SK-N-SH (cell line): ENCODE data around the gene ROMO1. TPM values are rescaled to one million over a fixed set of nuclear protein-coding genes. Genes with fewer than 3 reads are reported as not detected.

Experiments
- CTCF ChIA-PET: fragments of 300-600, 350-600 bp; formaldehyde crosslinking; extraction: SDS; loops from one replicate; lab custom pipeline; 2021; lab: Yijun Ruan, JAX
- POLR2A ChIA-PET: fragments of 350-600 bp; sonication (Branson Sonifier 250); formaldehyde crosslinking; extraction: SDS; loops from one replicate; lab custom pipeline; 2020; ENCODE audit warnings: antibody characterized with exemption, inconsistent platforms; lab: Yijun Ruan, JAX
- DNase-seq: peaks from one replicate; pipeline ENCODE4 v3.0.0; 2012
- H2AFZ ChIP-seq: fragments of 200-600 bp; sonication (generic); 2 replicates; pipeline ENCODE4 v1.8.1; 2016; ENCODE audit warnings: antibody characterized with exemption, mild to moderate bottlenecking, low read depth
- H3F3A ChIP-seq: fragments of 200-600 bp; sonication (generic); replicated peaks from 2 replicates; pipeline ENCODE3; 2016; ENCODE audit warnings: antibody characterized with exemption, mild to moderate bottlenecking; ENCODE audit not compliant: insufficient read depth
- H3K27ac ChIP-seq, 2 experiments: fragments of 200-500 bp in 1 of 2; fragments of 200-600 bp in 1 of 2; sonication (Bioruptor generic) in 1 of 2; sonication (generic), shearing (Covaris generic) in 1 of 2; 2 replicates each; pipeline versions ENCODE4 v1.5.1 to v1.6.1; 2014 to 2016; ENCODE audit warnings: low read depth in 2 of 2, inconsistent platforms in 1 of 2, low read length in 1 of 2, mild to moderate bottlenecking in 1 of 2, mixed read lengths in 1 of 2
- H3K27me3 ChIP-seq: fragments of 200-600 bp; sonication (generic), shearing (Covaris generic); 2 replicates; pipeline ENCODE4 v1.6.1; 2016; ENCODE audit warnings: mixed run types; ENCODE audit not compliant: insufficient read depth
- H3K36me3 ChIP-seq, 2 experiments: fragments of 200-500 bp in 1 of 2; fragments of 200-600 bp in 1 of 2; sonication (Bioruptor generic) in 1 of 2; sonication (generic) in 1 of 2; replicated peaks in 1 of 2; 2 replicates each; pipeline versions ENCODE3 to v1.5.1; 2014 to 2016; ENCODE audit warnings: low read length in 1 of 2, mild to moderate bottlenecking in 1 of 2; ENCODE audit not compliant: insufficient read depth in 2 of 2, control insufficient read depth in 1 of 2
- H3K4me1 ChIP-seq, 2 experiments: fragments of 200-500 bp in 1 of 2; fragments of 200-600 bp in 1 of 2; sonication (Bioruptor generic) in 1 of 2; sonication (generic), shearing (Covaris generic) in 1 of 2; 2 replicates each; pipeline versions ENCODE4 v1.5.1 to v1.6.1; 2014 to 2016; ENCODE audit warnings: low read depth in 1 of 2, low read length in 1 of 2, mixed run types in 1 of 2; ENCODE audit not compliant: insufficient read depth in 2 of 2, control insufficient read depth in 1 of 2
- H3K4me2 ChIP-seq: fragments of 200-600 bp; sonication (generic), shearing (Covaris generic); 2 replicates; pipeline ENCODE4 v1.6.1; 2017; ENCODE audit warnings: mixed run types
- H3K4me3 ChIP-seq, 2 experiments: fragments of 200-500 bp in 1 of 2; fragments of 200-600 bp in 1 of 2; sonication (Bioruptor generic) in 1 of 2; sonication (generic), shearing (Covaris generic) in 1 of 2; 2 replicates each; pipeline versions ENCODE4 v1.5.1 to v1.8.1; 2014 to 2016; ENCODE audit warnings: low read depth in 2 of 2, inconsistent platforms in 1 of 2, low read length in 1 of 2, mild to moderate bottlenecking in 1 of 2, mixed read lengths in 1 of 2, moderate library complexity in 1 of 2
- H3K79me2 ChIP-seq: fragments of 200-600 bp; sonication (generic); 2 replicates; pipeline ENCODE4 v1.8.1; 2017; ENCODE audit warnings: mild to moderate bottlenecking; ENCODE audit not compliant: insufficient read depth
- H3K9ac ChIP-seq: fragments of 200-600 bp; sonication (generic); 2 replicates; pipeline ENCODE4 v1.6.1; 2017; ENCODE audit warnings: mixed run types
- H3K9me2 ChIP-seq: fragments of 200-600 bp; sonication (generic); 2 replicates; pipeline ENCODE4 v1.6.1; 2017; ENCODE audit warnings: mixed run types
- H3K9me3 ChIP-seq: fragments of 200-600 bp; sonication (generic); 2 replicates; pipeline ENCODE4 v1.6.1; 2017; ENCODE audit warnings: mixed run types, mild to moderate bottlenecking, moderate library complexity
- H4K20me1 ChIP-seq: fragments of 200-600 bp; sonication (generic); 2 replicates; pipeline ENCODE4 v1.6.1; 2017; ENCODE audit warnings: mild to moderate bottlenecking, mixed run types; ENCODE audit not compliant: insufficient read depth
- CHD2 ChIP-seq: fragments of 150-350 bp; IDR thresholded peaks from 2 replicates; pipeline ENCODE4 v1.6.1; 2018; ENCODE audit warnings: low read length; ENCODE audit not compliant: partially characterized antibody
- MAX ChIP-seq: IDR thresholded peaks from 2 replicates; pipeline ENCODE4 v1.4.0; 2012; ENCODE audit warnings: low read depth
- MEF2A ChIP-seq: IDR thresholded peaks from 2 replicates; pipeline ENCODE4 v1.4.0; 2012; ENCODE audit warnings: low read depth, borderline replicate concordance
- NFIC ChIP-seq: IDR thresholded peaks from 2 replicates; pipeline ENCODE4 v1.4.0; 2012; ENCODE audit warnings: borderline replicate concordance
- NRF1 ChIP-seq: IDR thresholded peaks from 2 replicates; pipeline ENCODE4 v1.6.1; 2012; ENCODE audit warnings: low read depth, mild to moderate bottlenecking, low read length
- RCOR1 ChIP-seq: fragments of 150-350 bp; IDR thresholded peaks from 2 replicates; pipeline ENCODE4 v1.6.1; 2017; ENCODE audit warnings: antibody characterized with exemption, low read length
- RFX5 ChIP-seq: IDR thresholded peaks from 2 replicates; pipeline ENCODE4 v1.6.1; 2012; ENCODE audit warnings: mild to moderate bottlenecking, improper control_type of control experiment, low read length
- SMC3 ChIP-seq: IDR thresholded peaks from 2 replicates; pipeline ENCODE4 v1.6.1; 2012; ENCODE audit warnings: low read depth, low read length, improper control_type of control experiment
- TAF1 ChIP-seq: IDR thresholded peaks from 2 replicates; pipeline ENCODE4 v1.6.1; 2012; ENCODE audit warnings: low read depth, mild to moderate bottlenecking, low read length, moderate library complexity, borderline replicate concordance
- USF2 ChIP-seq: fragments of 150-350 bp; IDR thresholded peaks from 2 replicates; pipeline ENCODE4 v1.6.1; 2017; ENCODE audit warnings: antibody characterized with exemption, low read length, low read depth, borderline replicate concordance
- YY1 ChIP-seq: IDR thresholded peaks from 2 replicates; pipeline ENCODE4 v1.4.0; 2012; ENCODE audit warnings: low read depth, mild to moderate bottlenecking
- ZBTB33 ChIP-seq: IDR thresholded peaks from 2 replicates; pipeline ENCODE4 v1.4.0; 2012; ENCODE audit warnings: low read depth, borderline replicate concordance
- WGBS: methylation state at CpG from one replicate; pipeline ENCODE4 v1.1.6; 2017; ENCODE audit warnings: low lambda C conversion rate; 5-methylcytosine and 5-hydroxymethylcytosine counted together
- polyA plus RNA-seq, 3 experiments: library from polyadenylated mRNA; depleted of rRNA; stranded (reverse); fragments of >200 nt; gene quantifications; 2 replicates each; pipeline ENCODE4 v1.2.3, GENCODE V29; 2012
- TF ChIP-seq, protein P1 (sequence below): fragments of 200-600 bp; sonication (generic); IDR thresholded peaks from 2 replicates; pipeline ENCODE4 v1.6.1; 2017; ENCODE audit warnings: antibody characterized with exemption, mild to moderate bottlenecking, moderate library complexity

The ROMO1 gene
- polyA plus RNA-seq, 1 of the 3 experiments (the other 2 are of a cell fraction), result 1,273 TPM

DNA sequence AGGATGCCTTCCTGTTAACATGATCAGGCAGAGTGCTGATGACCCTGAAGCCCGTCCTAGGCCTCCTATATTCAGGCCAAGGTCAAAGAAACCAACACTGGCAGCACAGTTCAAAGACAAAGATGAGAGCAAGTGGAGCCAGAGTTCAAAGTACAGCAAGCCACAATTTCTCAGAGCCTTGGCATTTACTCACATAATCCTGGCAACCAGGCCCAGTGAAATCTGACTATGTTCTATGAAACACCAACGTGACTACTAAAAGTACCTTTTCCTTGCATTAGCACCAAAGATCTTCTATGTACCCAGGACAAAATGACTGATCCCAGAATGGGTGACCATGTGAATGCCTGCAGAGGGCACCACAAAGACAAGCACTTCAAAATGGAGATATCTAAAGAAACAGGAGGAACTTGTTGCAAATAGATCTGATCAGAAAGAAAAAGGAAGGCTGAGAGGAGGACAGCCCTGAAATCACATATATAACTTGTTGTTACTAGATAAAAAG is 3.9 kb upstream of the ROMO1 start:
- Histone ChIP-seq H3K4me1 (peaks cover 0 to 11% of the 10 kb centered on the region in 2 experiments; a peak in 2 of 4 replicates), H3K36me3 (peaks cover 12 to 45% of the 10 kb centered on the region in 2 experiments), H3K4me2 (no peak overlapping the region), H3K9me2 (no peaks in the 10 kb centered on the region), H3K27ac (no peak overlapping the region), H3F3A (peaks cover 10% of the 10 kb centered on the region), H3K27me3 (no peaks in the 10 kb centered on the region), H2AFZ (no peak overlapping the region), H3K9me3 (no peaks in the 10 kb centered on the region), H3K79me2 (peaks cover 39% of the 10 kb centered on the region; the same call in 1 of the 2 replicates), H3K4me3 (no peak overlapping the region), H3K9ac (no peak overlapping the region), H4K20me1 (no peaks in the 10 kb centered on the region)
- 87% methylated on average over 2 of the region's 2 CpGs for WGBS
- TF ChIP-seq USF2, result no peak
- TF ChIP-seq, protein P1, sequence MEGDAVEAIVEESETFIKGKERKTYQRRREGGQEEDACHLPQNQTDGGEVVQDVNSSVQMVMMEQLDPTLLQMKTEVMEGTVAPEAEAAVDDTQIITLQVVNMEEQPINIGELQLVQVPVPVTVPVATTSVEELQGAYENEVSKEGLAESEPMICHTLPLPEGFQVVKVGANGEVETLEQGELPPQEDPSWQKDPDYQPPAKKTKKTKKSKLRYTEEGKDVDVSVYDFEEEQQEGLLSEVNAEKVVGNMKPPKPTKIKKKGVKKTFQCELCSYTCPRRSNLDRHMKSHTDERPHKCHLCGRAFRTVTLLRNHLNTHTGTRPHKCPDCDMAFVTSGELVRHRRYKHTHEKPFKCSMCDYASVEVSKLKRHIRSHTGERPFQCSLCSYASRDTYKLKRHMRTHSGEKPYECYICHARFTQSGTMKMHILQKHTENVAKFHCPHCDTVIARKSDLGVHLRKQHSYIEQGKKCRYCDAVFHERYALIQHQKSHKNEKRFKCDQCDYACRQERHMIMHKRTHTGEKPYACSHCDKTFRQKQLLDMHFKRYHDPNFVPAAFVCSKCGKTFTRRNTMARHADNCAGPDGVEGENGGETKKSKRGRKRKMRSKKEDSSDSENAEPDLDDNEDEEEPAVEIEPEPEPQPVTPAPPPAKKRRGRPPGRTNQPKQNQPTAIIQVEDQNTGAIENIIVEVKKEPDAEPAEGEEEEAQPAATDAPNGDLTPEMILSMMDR, result no peak
- no peak for TF ChIP-seq RCOR1
- TF ChIP-seq MEF2A, result no peak
- no peak for TF ChIP-seq NRF1
- no peak for TF ChIP-seq ZBTB33
- TF ChIP-seq TAF1, result no peak
- DNase-seq, result no peak
- ChIA-PET CTCF (no interaction called here), POLR2A (no interaction called here)

DNA sequence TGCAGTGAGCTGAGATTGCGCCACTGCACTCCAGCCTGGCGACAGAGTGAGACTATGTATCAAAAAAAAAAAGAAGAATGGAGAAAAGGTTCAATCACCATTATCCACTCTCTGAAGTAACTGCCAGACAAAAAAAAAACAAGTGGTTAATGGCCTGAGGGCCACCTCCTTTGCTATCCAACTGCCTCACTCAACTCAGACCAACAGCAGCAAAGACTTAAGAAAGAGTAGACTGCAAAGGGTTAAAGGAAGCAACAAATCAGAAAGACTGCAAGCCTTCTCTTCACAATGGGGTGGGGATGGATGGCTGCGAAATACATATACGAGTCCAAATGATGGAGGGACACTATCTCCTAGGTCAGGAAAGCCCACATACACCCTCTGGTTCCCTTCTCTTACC is 3.2 kb upstream of the ROMO1 start:
- no peak overlapping the region for H3K9ac ChIP-seq
- no peaks in the 10 kb centered on the region for H4K20me1 ChIP-seq
- DNase-seq, result no peak
- no peak overlapping the region for H2AFZ ChIP-seq
- no peak for TF ChIP-seq RFX5
- no peak for TF ChIP-seq TAF1
- no peak for TF ChIP-seq NFIC
- TF ChIP-seq CHD2, result no peak
- no peak for TF ChIP-seq SMC3
- no peak for TF ChIP-seq RCOR1
- no peak for TF ChIP-seq MAX
- TF ChIP-seq YY1, result no peak
- H3K9me3 ChIP-seq, result no peaks in the 10 kb centered on the region
- ChIA-PET CTCF (no interaction called here), POLR2A (no interaction called here)
- peaks cover 0 to 16% of the 10 kb centered on the region in 2 experiments; a peak in 3 of 4 replicates for H3K4me1 ChIP-seq
- 91% methylated on average over 4 of the region's 4 CpGs for WGBS
- H3F3A ChIP-seq, result peaks cover 12% of the 10 kb centered on the region
- no peaks in the 10 kb centered on the region for H3K27me3 ChIP-seq
- no peaks in the 10 kb centered on the region for H3K9me2 ChIP-seq
- H3K79me2 ChIP-seq, result peaks cover 46% of the 10 kb centered on the region; the same call in 1 of the 2 replicates
- no peak overlapping the region for H3K4me2 ChIP-seq
- H3K4me3 ChIP-seq, result no peak overlapping the region
- peaks cover 14 to 52% of the 10 kb centered on the region in 2 experiments for H3K36me3 ChIP-seq
- no peak overlapping the region for H3K27ac ChIP-seq
